ENCODE results near the gene BCAT1.

GRCh38 chr12:24972078-24972477, 23.2 kb upstream of the BCAT1 start:
- TF ChIP-seq CTCF (IDR thresholded peaks at IDR 0.05; ENCODE audit: low read depth, low read length, poor library complexity, severe bottlenecking) (no peak), EZH2phosphoT487 (IDR thresholded peaks at IDR 0.05; ENCODE audit: borderline replicate concordance, low read length) (no peak)

Data from DOHH2 (cell line).